Ishikawa (cell line): ENCODE results near the gene ZNF112.
A peak's percentile ranks its signal among the peaks of the same experiment; 100 is the strongest.

Experiments
- CEBPB ChIP-seq: IDR thresholded peaks from 2 replicates; pipeline ENCODE4 v1.6.1; 2012
- CREB1 ChIP-seq: IDR thresholded peaks from 2 replicates; pipeline ENCODE4 v1.6.1; 2012; ENCODE audit warnings: low read depth
- EGR1 ChIP-seq: IDR thresholded peaks from 2 replicates; pipeline ENCODE4 v1.6.1; 2012
- EP300 ChIP-seq: IDR thresholded peaks from 2 replicates; pipeline ENCODE4 v1.6.1; 2012; ENCODE audit warnings: borderline replicate concordance
- FOXM1 ChIP-seq: IDR thresholded peaks from 2 replicates; pipeline ENCODE4 v1.6.1; 2012; ENCODE audit warnings: low read depth, borderline replicate concordance
- MAX ChIP-seq: IDR thresholded peaks from 2 replicates; pipeline ENCODE4 v1.6.1; 2012
- NFIC ChIP-seq: IDR thresholded peaks from 2 replicates; pipeline ENCODE4 v1.6.1; 2012
- RAD21 ChIP-seq: IDR thresholded peaks from 2 replicates; pipeline ENCODE4 v1.6.1; 2012; ENCODE audit warnings: low read depth
- REST ChIP-seq: IDR thresholded peaks from 2 replicates; pipeline ENCODE4 v1.6.1; 2012; ENCODE audit warnings: low read depth, mild to moderate bottlenecking
- TAF1 ChIP-seq: IDR thresholded peaks from 2 replicates; pipeline ENCODE4 v1.6.1; 2012; ENCODE audit warnings: low read depth, mild to moderate bottlenecking
- TCF12 ChIP-seq: IDR thresholded peaks from 2 replicates; pipeline ENCODE4 v1.6.1; 2012; ENCODE audit warnings: low read depth
- TEAD4 ChIP-seq: IDR thresholded peaks from 2 replicates; pipeline ENCODE4 v1.6.1; 2012
- USF1 ChIP-seq: IDR thresholded peaks from 2 replicates; pipeline ENCODE4 v1.6.1; 2012
- YY1 ChIP-seq: IDR thresholded peaks from 2 replicates; pipeline ENCODE4 v1.6.1; 2012; ENCODE audit warnings: low read depth
- ZBTB7A ChIP-seq: IDR thresholded peaks from 2 replicates; pipeline ENCODE4 v1.6.1; 2012; ENCODE audit warnings: low read depth

The ZNF112 gene

GRCh38 chr19:44356383-44357111, at the start of gene ZNF112:
TSS of gene ZNF112 (minus strand) at chr19:44356680. CDS start at chr19:44340539, 16,141 bp downstream.
- TF ChIP-seq TAF1 (0 out of 2 replicates have a peak, but pooled peaks have one; percentile 44), YY1 (no peak)

GRCh38 chr19:44401139-44402115, 44.9 kb upstream of the ZNF112 start, which contains the start of gene ZNF285:
TSS of gene ZNF285 (minus strand) at chr19:44401608. CDS start at chr19:44397213, 4,395 bp downstream.
- TF ChIP-seq MAX (peak; percentile 37; the same call in 1 of the 2 replicates), EGR1 (no peak), YY1 (peak; percentile 75)

GRCh38 chr19:44374789-44375188, 18.3 kb upstream of the ZNF112 start:
- TF ChIP-seq TEAD4: no peak
- no peak for TF ChIP-seq RAD21
- no peak for TF ChIP-seq CEBPB
- no peak for TF ChIP-seq ZBTB7A
- TF ChIP-seq EP300: no peak
- no peak for TF ChIP-seq NFIC
- no peak for TF ChIP-seq TCF12
- TF ChIP-seq EGR1: no peak
- TF ChIP-seq YY1: no peak
- TF ChIP-seq USF1: no peak
- TF ChIP-seq FOXM1: no peak
- TF ChIP-seq CREB1: no peak
- TF ChIP-seq MAX: no peak
- TF ChIP-seq REST: no peak
- TF ChIP-seq TAF1: no peak

GRCh38 chr19:44371815-44372480, 15.5 kb upstream of the ZNF112 start:
- TF ChIP-seq ZBTB7A (no peak), FOXM1 (no peak), USF1 (no peak), CREB1 (no peak), NFIC (no peak), YY1 (no peak), TEAD4 (no peak), MAX (no peak), EP300 (no peak), CEBPB (no peak), RAD21 (no peak), EGR1 (no peak), REST (no peak), TAF1 (no peak), TCF12 (no peak)

- TF ChIP-seq NFIC (no peak), RAD21 (no peak), CEBPB (no peak), REST (no peak), TAF1 (no peak), EGR1 (no peak), YY1 (no peak), TCF12 (no peak), ZBTB7A (no peak), EP300 (no peak), CREB1 (no peak), TEAD4 (no peak), MAX (no peak), USF1 (no peak), FOXM1 (no peak)
Observed at GRCh38 chr19:44367024-44367423, 10.5 kb upstream of the ZNF112 start.
